OCI-LY1 (cell line): ENCODE measurements around the gene CACNA1H.
"Not testable (repeated sequence)": the region's sequence is repeated elsewhere in the genome, so short reads cannot be mapped to it uniquely, and the experiment has no call there.

Source experiments
- CTCF ChIP-seq: fragments of 200-600 bp; sonication (generic), shearing (Covaris generic); IDR thresholded peaks from 2 replicates; pipeline ENCODE4 v1.5.1; 2017; ENCODE audit warnings: mild to moderate bottlenecking, antibody characterized with exemption, low read length, moderate library complexity, mixed read lengths
- EZH2 ChIP-seq: fragments of 200-600 bp; sonication (generic), shearing (Covaris generic); IDR thresholded peaks from 2 replicates; pipeline ENCODE4 v1.8.0; 2017; ENCODE audit warnings: borderline replicate concordance, mixed run types, mild to moderate bottlenecking, antibody characterized with exemption, low read length, moderate library complexity, mixed read lengths

- not testable (repeated sequence) for TF ChIP-seq CTCF, EZH2
Observed at GRCh38 chr16:1269418-1269817, 116.5 kb downstream of the CACNA1H start.
